GM13977 (cell line): Measurements from ENCODE around the gene GCNT3.

Experiments
- DNase-seq: peaks from one replicate; pipeline ENCODE4 v3.0.0; 2012; ENCODE audit warnings: low spot score
- in situ Hi-C: fragments of 300-500 bp; cut with MboI; formaldehyde crosslinking; loops from one replicate; pipeline ENCODE4 v1.12.0; 2022; ENCODE audit warnings: low sequenced_read_pairs, low pct_unique_long_range_greater_than_20kb, mixed read lengths, inconsistent platforms; ENCODE audit not compliant: unreplicated experiment
- TF ChIP-seq, protein P1 (sequence below): IDR thresholded peaks from 2 replicates; pipeline ENCODE4 v1.5.1; 2012; ENCODE audit warnings: mild to moderate bottlenecking, control low read depth; ENCODE audit not compliant: insufficient read depth; ENCODE audit errors: extremely low read depth, missing control alignments

Gene GCNT3

DNA sequence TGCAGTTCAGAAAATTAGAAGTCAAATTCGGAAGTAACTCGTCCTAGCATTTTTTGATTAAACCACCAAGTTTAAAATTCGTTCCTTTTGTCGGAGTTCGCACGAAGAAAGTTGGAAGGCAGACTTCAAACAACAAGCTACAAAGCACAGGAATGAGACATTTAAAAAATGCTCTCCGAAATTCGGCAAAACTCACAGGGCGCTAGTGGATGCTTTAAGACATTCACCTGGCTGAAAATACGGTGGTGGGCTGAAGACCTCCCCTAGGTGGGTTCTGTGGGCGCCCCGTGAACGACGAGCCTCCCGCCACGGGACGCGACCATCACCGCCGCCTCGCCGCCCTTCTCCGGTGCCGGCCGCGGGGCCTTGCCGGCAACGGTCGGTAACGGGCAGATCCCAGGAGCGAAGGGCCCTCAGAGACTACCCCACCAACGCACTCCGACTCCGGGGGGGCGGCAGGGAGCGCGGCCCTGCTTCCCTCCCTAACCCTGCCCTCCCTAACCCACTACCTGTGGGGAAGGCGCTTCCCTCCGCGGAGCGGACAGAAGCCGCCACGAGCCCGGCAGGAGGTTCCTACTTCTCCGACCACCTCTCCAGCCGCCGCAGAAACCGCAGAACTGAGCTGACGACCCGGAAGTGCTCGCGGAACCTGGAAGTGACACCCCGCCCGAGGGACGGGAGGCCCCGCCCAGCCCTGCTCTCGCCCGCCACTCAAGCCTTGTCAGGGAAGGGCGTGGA lies 45.5 kb downstream of the GCNT3 start, which contains the start of gene GTF2A2:
TSS of gene GTF2A2 (minus strand) at position 619 of the 738 bp plus-strand sequence. CDS start 5,238 bp downstream, outside the sequence.
- peak; percentile 95 for DNase-seq
- TF ChIP-seq, protein P1, sequence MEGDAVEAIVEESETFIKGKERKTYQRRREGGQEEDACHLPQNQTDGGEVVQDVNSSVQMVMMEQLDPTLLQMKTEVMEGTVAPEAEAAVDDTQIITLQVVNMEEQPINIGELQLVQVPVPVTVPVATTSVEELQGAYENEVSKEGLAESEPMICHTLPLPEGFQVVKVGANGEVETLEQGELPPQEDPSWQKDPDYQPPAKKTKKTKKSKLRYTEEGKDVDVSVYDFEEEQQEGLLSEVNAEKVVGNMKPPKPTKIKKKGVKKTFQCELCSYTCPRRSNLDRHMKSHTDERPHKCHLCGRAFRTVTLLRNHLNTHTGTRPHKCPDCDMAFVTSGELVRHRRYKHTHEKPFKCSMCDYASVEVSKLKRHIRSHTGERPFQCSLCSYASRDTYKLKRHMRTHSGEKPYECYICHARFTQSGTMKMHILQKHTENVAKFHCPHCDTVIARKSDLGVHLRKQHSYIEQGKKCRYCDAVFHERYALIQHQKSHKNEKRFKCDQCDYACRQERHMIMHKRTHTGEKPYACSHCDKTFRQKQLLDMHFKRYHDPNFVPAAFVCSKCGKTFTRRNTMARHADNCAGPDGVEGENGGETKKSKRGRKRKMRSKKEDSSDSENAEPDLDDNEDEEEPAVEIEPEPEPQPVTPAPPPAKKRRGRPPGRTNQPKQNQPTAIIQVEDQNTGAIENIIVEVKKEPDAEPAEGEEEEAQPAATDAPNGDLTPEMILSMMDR, result no peak
- in situ Hi-C loops, result no loop called here

GRCh38 chr15:59657635-59658125 lies 46.1 kb downstream of the GCNT3 start:
- DNase-seq, result no peak
- TF ChIP-seq, protein P1, result no peak
- in situ Hi-C loops, result no loop called here

DNA sequence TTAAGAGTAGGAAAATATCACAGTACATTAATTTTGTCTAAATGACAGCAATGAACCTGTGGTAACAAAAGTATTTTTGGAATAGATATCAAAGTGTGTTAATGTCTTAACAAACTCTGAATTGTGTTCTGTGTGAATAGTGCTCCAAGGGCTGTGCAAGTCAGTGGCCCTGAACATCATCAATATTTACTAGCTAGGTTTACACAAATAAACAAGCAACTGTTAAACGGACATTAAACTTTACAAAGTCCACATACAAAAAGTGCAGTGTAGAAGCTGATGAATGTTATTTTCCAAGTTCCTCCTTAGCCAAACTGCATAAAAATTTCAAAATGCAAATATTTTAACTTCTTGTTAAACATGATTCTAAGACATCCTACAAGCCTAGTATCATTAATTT lies 47.8 kb downstream of the GCNT3 start:
- TF ChIP-seq, protein P1, result no peak
- in situ Hi-C loops, result no loop called here
- DNase-seq, result no peak

GRCh38 chr15:59662260-59662659 lies 50.7 kb downstream of the GCNT3 start:
- TF ChIP-seq, protein P1, result no peak
- in situ Hi-C loops, result no loop called here
- no peak for DNase-seq

DNA sequence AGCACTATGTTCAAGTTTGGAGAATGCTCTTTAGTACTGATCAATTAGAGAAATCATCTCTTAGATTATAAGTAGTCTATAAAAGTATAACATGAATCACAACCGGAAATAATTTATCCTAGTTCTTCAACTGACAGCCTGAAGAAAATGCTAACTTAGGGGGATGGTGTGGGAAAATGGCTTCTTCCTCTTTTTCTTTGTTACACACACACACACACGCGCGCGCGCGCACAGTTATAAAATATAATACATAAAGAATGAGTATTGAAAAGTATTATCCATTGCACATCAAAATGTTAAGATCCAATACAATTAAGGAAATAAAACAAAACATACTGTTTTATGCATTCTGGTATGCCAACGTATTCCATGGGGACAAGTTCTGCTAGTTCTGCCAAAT lies 57.0 kb downstream of the GCNT3 start:
- in situ Hi-C loops, result no loop called here

More for the DNA sequence above, 57.0 kb downstream of the GCNT3 start:
- TF ChIP-seq, protein P1, result no peak
- no peak for DNase-seq
